Measurements from ENCODE around the gene DOCK4. TPM values are rescaled to one million over a fixed set of nuclear protein-coding genes. Genes with fewer than 3 reads are reported as not detected.

Gene DOCK4
- total RNA-seq, 1 donor from 2014 or later = 32.2 TPM

DNA sequence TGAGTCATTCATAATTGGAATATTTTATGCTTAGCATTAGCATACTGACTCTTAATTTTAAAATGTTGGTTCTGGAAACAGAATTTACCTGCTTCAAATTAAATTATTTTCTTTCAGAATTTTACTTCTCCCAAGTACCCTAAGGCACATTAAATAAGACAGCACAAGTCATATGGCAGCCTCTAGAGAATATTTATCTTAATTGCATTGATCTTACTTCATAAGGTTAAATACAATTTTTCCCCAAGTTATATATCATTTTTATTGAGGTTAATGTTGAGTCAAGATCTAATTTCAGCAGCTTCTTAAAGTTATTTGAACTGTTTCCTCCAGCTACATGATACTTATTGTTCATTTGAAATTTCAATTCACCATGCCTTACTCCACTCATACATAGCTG is 520.9 kb downstream of the DOCK4 start:
- Mint-ChIP-seq H3K27ac (ENCODE audit: unreplicated experiment) (no peak overlapping the region), H3K36me3 (ENCODE audit: low read depth, unreplicated experiment) (no peaks in the 10 kb centered on the region), H3K9me3 (ENCODE audit: unreplicated experiment) (no peaks in the 10 kb centered on the region), H3K27me3 (ENCODE audit: low read depth, unreplicated experiment) (peaks cover under 1% of the 10 kb centered on the region), H3K4me3 (ENCODE audit: unreplicated experiment) (no peak overlapping the region), H3K4me1 (ENCODE audit: low read depth, unreplicated experiment) (no peaks in the 10 kb centered on the region)
- Histone ChIP-seq H3K36me3 (ENCODE audit: insufficient read depth, low read length) (no peaks in the 10 kb centered on the region), H3K9ac (ENCODE audit: low read length) (no peak overlapping the region), H3K9me3 (ENCODE audit: insufficient read depth, low read depth, low read length) (no peaks in the 10 kb centered on the region), H3K27ac (ENCODE audit: low read depth, low read length) (no peak overlapping the region), H3K4me1 (ENCODE audit: insufficient read depth, low read length) (no peaks in the 10 kb centered on the region), H4K20me1 (ENCODE audit: insufficient read depth, low read length) (no peaks in the 10 kb centered on the region), H2AFZ (ENCODE audit: low read depth, low read length) (no peak overlapping the region), H3K4me2 (ENCODE audit: low read length) (no peak overlapping the region), H3K79me2 (ENCODE audit: insufficient read depth, low read length) (no peaks in the 10 kb centered on the region), H3K4me3 (ENCODE audit: insufficient read depth, low read depth, low read length) (no peak overlapping the region), H3K27me3 (ENCODE audit: insufficient read depth, low read length) (no peaks in the 10 kb centered on the region)
- FAIRE-seq = no peak
- no peak for TF ChIP-seq EZH2 (IDR thresholded peaks at IDR 0.05; ENCODE audit: insufficient read depth, low read length)
- TF ChIP-seq, protein P1, sequence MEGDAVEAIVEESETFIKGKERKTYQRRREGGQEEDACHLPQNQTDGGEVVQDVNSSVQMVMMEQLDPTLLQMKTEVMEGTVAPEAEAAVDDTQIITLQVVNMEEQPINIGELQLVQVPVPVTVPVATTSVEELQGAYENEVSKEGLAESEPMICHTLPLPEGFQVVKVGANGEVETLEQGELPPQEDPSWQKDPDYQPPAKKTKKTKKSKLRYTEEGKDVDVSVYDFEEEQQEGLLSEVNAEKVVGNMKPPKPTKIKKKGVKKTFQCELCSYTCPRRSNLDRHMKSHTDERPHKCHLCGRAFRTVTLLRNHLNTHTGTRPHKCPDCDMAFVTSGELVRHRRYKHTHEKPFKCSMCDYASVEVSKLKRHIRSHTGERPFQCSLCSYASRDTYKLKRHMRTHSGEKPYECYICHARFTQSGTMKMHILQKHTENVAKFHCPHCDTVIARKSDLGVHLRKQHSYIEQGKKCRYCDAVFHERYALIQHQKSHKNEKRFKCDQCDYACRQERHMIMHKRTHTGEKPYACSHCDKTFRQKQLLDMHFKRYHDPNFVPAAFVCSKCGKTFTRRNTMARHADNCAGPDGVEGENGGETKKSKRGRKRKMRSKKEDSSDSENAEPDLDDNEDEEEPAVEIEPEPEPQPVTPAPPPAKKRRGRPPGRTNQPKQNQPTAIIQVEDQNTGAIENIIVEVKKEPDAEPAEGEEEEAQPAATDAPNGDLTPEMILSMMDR (IDR thresholded peaks at IDR 0.05; ENCODE audit: insufficient read depth, low read depth, low read length) = no peak
- DNase-seq (ENCODE audit: low read depth) = no peak

DNA sequence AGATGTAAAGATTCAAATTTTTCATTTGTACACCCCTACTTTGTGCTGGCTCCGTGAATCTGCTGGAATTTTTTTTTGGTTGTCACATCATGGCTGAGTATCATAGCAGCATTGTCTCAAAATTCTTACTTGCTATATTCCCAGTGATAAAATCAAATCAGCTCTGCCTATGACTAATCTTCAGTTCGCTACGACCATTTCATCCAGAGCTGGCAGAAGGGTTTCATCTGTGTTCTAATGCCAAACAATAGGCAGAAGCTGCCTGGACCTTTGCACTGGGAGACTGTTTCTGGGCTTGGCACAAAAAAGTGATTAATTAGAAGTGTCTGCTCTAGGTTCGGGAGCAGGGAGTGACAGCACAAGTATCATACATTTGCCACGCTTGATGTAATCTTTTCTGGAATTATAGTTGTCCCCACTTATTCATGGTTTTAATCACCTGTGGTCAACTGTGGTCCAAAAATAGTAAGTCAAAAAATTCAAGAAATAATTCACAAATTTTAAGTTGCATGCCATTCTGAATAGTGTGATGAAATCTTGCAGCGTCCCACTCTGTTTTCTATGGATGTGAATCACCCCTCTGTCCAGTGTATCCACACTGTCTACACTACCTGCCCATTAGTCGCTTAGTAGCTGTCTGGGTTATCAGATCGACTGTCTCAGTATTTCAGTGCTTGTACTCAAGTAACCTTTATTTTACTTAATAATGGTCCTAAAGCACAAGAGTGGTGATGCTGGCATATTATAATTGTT is 523.4 kb downstream of the DOCK4 start:
- no peak for TF ChIP-seq EZH2 (IDR thresholded peaks at IDR 0.05; ENCODE audit: insufficient read depth, low read length)
- TF ChIP-seq, protein P1 (IDR thresholded peaks at IDR 0.05; ENCODE audit: insufficient read depth, low read depth, low read length) = no peak
- Histone ChIP-seq H2AFZ (ENCODE audit: low read depth, low read length) (no peak overlapping the region), H3K36me3 (ENCODE audit: insufficient read depth, low read length) (no peaks in the 10 kb centered on the region), H3K27ac (ENCODE audit: low read depth, low read length) (no peak overlapping the region), H3K4me2 (ENCODE audit: low read length) (no peak overlapping the region), H3K27me3 (ENCODE audit: insufficient read depth, low read length) (no peaks in the 10 kb centered on the region), H3K9ac (ENCODE audit: low read length) (no peak overlapping the region), H4K20me1 (ENCODE audit: insufficient read depth, low read length) (no peaks in the 10 kb centered on the region), H3K4me3 (ENCODE audit: insufficient read depth, low read depth, low read length) (no peak overlapping the region), H3K9me3 (ENCODE audit: insufficient read depth, low read depth, low read length) (no peaks in the 10 kb centered on the region), H3K4me1 (ENCODE audit: insufficient read depth, low read length) (no peaks in the 10 kb centered on the region), H3K79me2 (ENCODE audit: insufficient read depth, low read length) (no peaks in the 10 kb centered on the region)
- FAIRE-seq (no peak), DNase-seq (ENCODE audit: low read depth) (peak; percentile 12)
- Mint-ChIP-seq H3K9me3 (ENCODE audit: unreplicated experiment) (no peaks in the 10 kb centered on the region), H3K36me3 (ENCODE audit: low read depth, unreplicated experiment) (no peaks in the 10 kb centered on the region), H3K27me3 (ENCODE audit: low read depth, unreplicated experiment) (no peaks in the 10 kb centered on the region), H3K27ac (ENCODE audit: unreplicated experiment) (peak overlapping the region; percentile 10), H3K4me1 (ENCODE audit: low read depth, unreplicated experiment) (no peaks in the 10 kb centered on the region), H3K4me3 (ENCODE audit: unreplicated experiment) (no peak overlapping the region)

DNA sequence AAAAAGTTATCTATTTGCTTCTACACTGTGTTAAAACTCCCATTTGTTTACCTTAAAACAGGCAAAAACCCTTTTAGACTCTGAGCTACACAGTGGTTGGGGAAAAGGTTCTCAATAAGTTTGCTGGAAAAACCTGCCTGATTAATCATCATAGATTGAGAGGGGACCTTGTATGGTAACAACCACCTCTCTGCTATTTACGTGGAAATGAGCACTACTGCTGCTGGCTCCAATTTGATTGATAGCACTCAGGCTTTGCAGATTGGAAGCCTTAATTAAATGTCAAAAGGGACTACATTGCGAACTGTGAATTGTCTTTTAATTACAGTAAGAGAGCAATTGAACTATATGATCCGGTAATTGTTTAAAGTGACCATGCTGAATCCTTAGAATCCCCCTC is 525.0 kb downstream of the DOCK4 start:
- DNase-seq (ENCODE audit: low read depth) (no peak), FAIRE-seq (no peak)
- no peaks in the 10 kb centered on the region for H3K9me3 ChIP-seq (ENCODE audit: insufficient read depth, low read depth, low read length)
- H3K4me2 ChIP-seq (ENCODE audit: low read length) = no peak overlapping the region
- H3K27me3 Mint-ChIP-seq (ENCODE audit: low read depth, unreplicated experiment) = peaks cover 2% of the 10 kb centered on the region
- H3K4me1 Mint-ChIP-seq (ENCODE audit: low read depth, unreplicated experiment) = no peaks in the 10 kb centered on the region
- H4K20me1 ChIP-seq (ENCODE audit: insufficient read depth, low read length) = no peaks in the 10 kb centered on the region
- H3K36me3 Mint-ChIP-seq (ENCODE audit: low read depth, unreplicated experiment) = no peaks in the 10 kb centered on the region
- H3K36me3 ChIP-seq (ENCODE audit: insufficient read depth, low read length) = no peaks in the 10 kb centered on the region
- H3K9ac ChIP-seq (ENCODE audit: low read length) = no peak overlapping the region
- H2AFZ ChIP-seq (ENCODE audit: low read depth, low read length) = no peak overlapping the region
- H3K9me3 Mint-ChIP-seq (ENCODE audit: unreplicated experiment) = no peaks in the 10 kb centered on the region
- TF ChIP-seq EZH2 (IDR thresholded peaks at IDR 0.05; ENCODE audit: insufficient read depth, low read length) = no peak
- TF ChIP-seq, protein P1 (IDR thresholded peaks at IDR 0.05; ENCODE audit: insufficient read depth, low read depth, low read length) = no peak
- H3K27ac ChIP-seq (ENCODE audit: low read depth, low read length) = no peak overlapping the region
- H3K4me1 ChIP-seq (ENCODE audit: insufficient read depth, low read length) = no peaks in the 10 kb centered on the region
- H3K27ac Mint-ChIP-seq (ENCODE audit: unreplicated experiment) = no peak overlapping the region
- H3K4me3 ChIP-seq (ENCODE audit: insufficient read depth, low read depth, low read length) = no peak overlapping the region
- H3K4me3 Mint-ChIP-seq (ENCODE audit: unreplicated experiment) = no peak overlapping the region
- H3K27me3 ChIP-seq (ENCODE audit: insufficient read depth, low read length) = no peaks in the 10 kb centered on the region
- no peaks in the 10 kb centered on the region for H3K79me2 ChIP-seq (ENCODE audit: insufficient read depth, low read length)
